H1 (cell line): Measurements from ENCODE around the gene FASLG.

Experiments
- CHD1 ChIP-seq: IDR thresholded peaks from 2 replicates; pipeline ENCODE4 v1.6.1; 2012; ENCODE audit warnings: low read depth, low read length, improper control_type of control experiment
- JUN ChIP-seq: IDR thresholded peaks from 2 replicates; pipeline ENCODE4 v1.6.1; 2011; ENCODE audit warnings: low read depth, mild to moderate bottlenecking, improper control_type of control experiment, low read length
- YY1 ChIP-seq: IDR thresholded peaks from 2 replicates; pipeline ENCODE4 v1.6.1; 2011; ENCODE audit warnings: low read depth, mild to moderate bottlenecking, low read length

DNA sequence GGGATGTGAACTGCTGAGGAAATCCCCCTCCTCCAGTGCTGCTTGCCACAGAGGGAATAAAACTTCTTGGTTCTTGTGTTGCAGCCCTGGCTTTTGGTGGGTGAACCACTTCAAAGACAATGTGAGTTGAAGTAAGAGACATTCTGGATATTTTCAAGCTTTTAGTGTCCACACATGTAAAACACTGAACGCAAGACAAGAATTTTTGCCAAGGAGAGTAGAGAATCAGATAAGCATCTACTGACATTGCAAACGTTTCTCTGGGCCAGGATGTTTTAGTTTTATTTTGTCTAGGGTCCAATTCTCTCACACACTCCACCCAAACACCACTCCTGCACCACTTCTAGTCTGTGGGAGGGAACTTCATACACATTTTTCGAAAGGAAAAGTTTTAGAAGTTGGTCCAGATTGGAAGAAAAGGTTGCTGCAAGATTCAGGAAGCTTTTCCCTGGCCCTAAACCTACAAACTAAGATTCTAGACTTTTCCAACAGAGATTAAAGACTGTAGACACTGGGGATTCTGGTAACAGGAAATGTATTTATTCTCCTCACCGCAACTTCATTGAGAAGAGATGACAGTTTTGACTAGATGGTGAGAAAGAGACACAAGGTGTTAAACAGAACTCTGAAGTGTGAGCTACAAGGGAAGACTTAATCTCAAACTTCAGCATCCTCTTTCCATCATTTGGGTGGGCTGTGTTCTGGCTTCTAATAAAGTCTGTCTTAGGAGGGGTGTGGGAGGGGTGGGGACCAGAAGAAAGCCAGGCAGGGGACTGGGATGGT, 16.1 kb downstream of the FASLG start:
- TF ChIP-seq YY1 (no peak), JUN (no peak), CHD1 (no peak)
